H9 (cell line): ENCODE results near the gene PRG2. TPM values are rescaled to one million over a fixed set of nuclear protein-coding genes. Genes with fewer than 3 reads are reported as not detected.

Source experiments
- DNase-seq: peaks from one replicate; pipeline ENCODE4 v3.0.0-alpha.2; 2017
- H2AFZ ChIP-seq: one replicate; pipeline ENCODE4 v1.6.1; 2013; ENCODE audit warnings: mild to moderate bottlenecking, low read length, control low read depth, moderate library complexity
- H2AK5ac ChIP-seq: 2 replicates; pipeline ENCODE4 v1.6.1; 2013; ENCODE audit warnings: low read length, control low read depth, mixed read lengths; ENCODE audit not compliant: insufficient read length
- H2BK120ac ChIP-seq: one replicate; pipeline ENCODE4 v1.6.1; 2013; ENCODE audit warnings: low read depth, mild to moderate bottlenecking, low read length, control low read depth, inconsistent platforms; ENCODE audit not compliant: poor library complexity, severe bottlenecking
- H2BK12ac ChIP-seq: 2 replicates; pipeline ENCODE4 v1.6.1; 2013; ENCODE audit warnings: low read length, control low read depth, mixed read lengths, low read depth; ENCODE audit not compliant: insufficient read length
- H2BK15ac ChIP-seq: 2 replicates; pipeline ENCODE4 v1.6.1; 2013; ENCODE audit warnings: low read depth, low read length, control low read depth
- H2BK20ac ChIP-seq: one replicate; pipeline ENCODE4 v1.6.1; 2013; ENCODE audit warnings: low read depth, mild to moderate bottlenecking, low read length, control low read depth, inconsistent platforms; ENCODE audit not compliant: poor library complexity, severe bottlenecking
- H2BK5ac ChIP-seq: 2 replicates; pipeline ENCODE4 v1.6.1; 2013; ENCODE audit warnings: low read length, control low read depth, mixed read lengths; ENCODE audit not compliant: insufficient read length
- H3K14ac ChIP-seq: 2 replicates; pipeline ENCODE4 v1.6.1; 2013; ENCODE audit warnings: low read length, control low read depth; ENCODE audit not compliant: insufficient read depth
- H3K18ac ChIP-seq: 2 replicates; pipeline ENCODE4 v1.6.1; 2013; ENCODE audit warnings: low read depth, mild to moderate bottlenecking, mixed read lengths, low read length, control low read depth; ENCODE audit not compliant: insufficient read length
- H3K23ac ChIP-seq: 2 replicates; pipeline ENCODE4 v1.6.1; 2013; ENCODE audit warnings: low read length, control low read depth, mixed read lengths, low read depth; ENCODE audit not compliant: insufficient read length
- H3K23me2 ChIP-seq: 2 replicates; pipeline ENCODE4 v1.6.1; 2013; ENCODE audit warnings: low read depth, mild to moderate bottlenecking, mixed read lengths, low read length, control low read depth; ENCODE audit not compliant: insufficient read length, poor library complexity, severe bottlenecking
- H3K27ac ChIP-seq: 2 replicates; pipeline ENCODE4 v1.5.1; 2013; ENCODE audit warnings: low read length, control low read depth, mixed read lengths, low read depth; ENCODE audit not compliant: insufficient read length
- H3K27me3 ChIP-seq: 2 replicates; pipeline ENCODE4 v1.6.1; 2013; ENCODE audit warnings: low read length, control low read depth, inconsistent platforms; ENCODE audit not compliant: insufficient read depth
- H3K4ac ChIP-seq: 2 replicates; pipeline ENCODE4 v1.6.1; 2013; ENCODE audit warnings: low read depth, mild to moderate bottlenecking, control low read depth, inconsistent platforms, low read length, moderate library complexity
- H3K4me1 ChIP-seq: 2 replicates; pipeline ENCODE4 v1.6.1; 2013; ENCODE audit warnings: low read length, control low read depth, inconsistent platforms; ENCODE audit not compliant: insufficient read depth
- H3K4me2 ChIP-seq: 2 replicates; pipeline ENCODE4 v1.6.1; 2013; ENCODE audit warnings: low read length, control low read depth, mixed read lengths; ENCODE audit not compliant: insufficient read length, insufficient read depth
- H3K56ac ChIP-seq: 2 replicates; pipeline ENCODE4 v1.6.1; 2013; ENCODE audit warnings: low read depth, mild to moderate bottlenecking, mixed read lengths, low read length, control low read depth; ENCODE audit not compliant: insufficient read length
- H3K79me1 ChIP-seq: 2 replicates; pipeline ENCODE4 v1.6.1; 2013; ENCODE audit warnings: low read depth, mild to moderate bottlenecking, moderate library complexity, low read length, control low read depth, inconsistent platforms; ENCODE audit not compliant: insufficient read depth, poor library complexity, severe bottlenecking
- H3K79me2 ChIP-seq: 2 replicates; pipeline ENCODE4 v1.6.1; 2013; ENCODE audit warnings: low read length, control low read depth, inconsistent platforms; ENCODE audit not compliant: insufficient read depth
- H3K9ac ChIP-seq: 2 replicates; pipeline ENCODE4 v1.6.1; 2013; ENCODE audit warnings: low read length, control low read depth, mixed read lengths; ENCODE audit not compliant: insufficient read length; ENCODE audit errors: extremely low read depth
- H3K9me3 ChIP-seq: one replicate; pipeline ENCODE4 v1.6.1; 2013; ENCODE audit warnings: low read depth, low read length, inconsistent platforms; ENCODE audit not compliant: control insufficient read depth
- H3T11ph ChIP-seq: one replicate; pipeline ENCODE4 v1.6.1; 2013; ENCODE audit warnings: mild to moderate bottlenecking, low read length, control low read depth, inconsistent platforms
- H4K20me1 ChIP-seq: one replicate; pipeline ENCODE4 v1.6.1; 2013; ENCODE audit not compliant: control insufficient read depth, insufficient read length, insufficient read depth
- H4K5ac ChIP-seq: 2 replicates; pipeline ENCODE4 v1.6.1; 2013; ENCODE audit warnings: low read depth, mild to moderate bottlenecking, mixed read lengths, low read length, control low read depth; ENCODE audit not compliant: insufficient read length
- H4K8ac ChIP-seq: replicated peaks from 2 replicates; pipeline ENCODE4 v1.6.1; 2013; ENCODE audit warnings: low read length, control low read depth, mixed read lengths, low read depth; ENCODE audit not compliant: insufficient read length
- H4K91ac ChIP-seq: 2 replicates; pipeline ENCODE4 v1.6.1; 2013; ENCODE audit warnings: low read depth, mild to moderate bottlenecking, moderate library complexity, mixed read lengths, low read length, control low read depth; ENCODE audit not compliant: insufficient read length
- H3K27ac Mint-ChIP-seq, 3 experiments: 2 replicates in 2 of 3; 3 replicates in 1 of 3; pipeline ENCODE4 v1.8.0; 2020 to 2021; ENCODE audit warnings: mixed read lengths in 3 of 3, mild to moderate bottlenecking in 1 of 3, moderate library complexity in 1 of 3
- H3K27me3 Mint-ChIP-seq: 2 replicates; pipeline ENCODE4 v1.8.0; 2021; ENCODE audit warnings: low read depth, mild to moderate bottlenecking, moderate library complexity, mixed read lengths
- H3K36me3 Mint-ChIP-seq, 3 experiments: 2 replicates in 2 of 3; 3 replicates in 1 of 3; pipeline ENCODE4 v1.8.0; 2020 to 2021; ENCODE audit warnings: low read depth in 3 of 3, mixed read lengths in 3 of 3; ENCODE audit not compliant: insufficient read depth in 1 of 3
- H3K4me1 Mint-ChIP-seq, 2 experiments: 2 replicates each; pipeline ENCODE4 v1.8.0; 2020; ENCODE audit warnings: mixed read lengths in 2 of 2
- H3K4me3 Mint-ChIP-seq, 2 experiments: 2 replicates in 1 of 2; 3 replicates in 1 of 2; pipeline ENCODE4 v1.8.0; 2020 to 2021; ENCODE audit warnings: mild to moderate bottlenecking in 2 of 2, mixed read lengths in 2 of 2, moderate library complexity in 1 of 2
- H3K9me3 Mint-ChIP-seq, 2 experiments: 2 replicates in 1 of 2; 3 replicates in 1 of 2; pipeline ENCODE4 v1.8.0; 2020; ENCODE audit warnings: mild to moderate bottlenecking in 2 of 2, mixed read lengths in 2 of 2, moderate library complexity in 1 of 2
- CTCF ChIP-seq: fragments of 200-600 bp; sonication (generic); conservative IDR thresholded peaks from 3 replicates; pipeline ENCODE4 v1.8.0; 2021; ENCODE audit warnings: antibody characterized with exemption, mild to moderate bottlenecking
- WGBS: extraction: QIAGEN DNeasy Blood & Tissue Kit; methylation state at CpG from one replicate; pipeline ENCODE4 v1.1.7; 2013; ENCODE audit warnings: missing lambda C conversion rate, low lambda C conversion rate, mixed read lengths; ENCODE audit not compliant: insufficient read length; ENCODE audit errors: extremely low coverage; 5-methylcytosine and 5-hydroxymethylcytosine counted together
- total RNA-seq: library from RNA; stranded (reverse); gene quantifications from 2 replicates; pipeline ENCODE4 v1.2.1, GENCODE V29; 2021

PRG2 gene
- total RNA-seq, 1 experiment from 2014 or later = not detected

GRCh38 chr11:57359896-57360690 is 30.4 kb downstream of the PRG2 start:
- H3K36me3 Mint-ChIP-seq = no peaks in the 10 kb centered on the region
- no peak overlapping the region for H4K8ac ChIP-seq
- H3K4ac ChIP-seq = no peak overlapping the region
- H3K79me2 ChIP-seq = no peaks in the 10 kb centered on the region
- no peak overlapping the region for H3K27ac Mint-ChIP-seq
- H3K4me3 Mint-ChIP-seq = no peak overlapping the region
- 0 out of 5 replicates have a peak, but pooled peaks cover 0 to 2% of the 10 kb centered on the region in 2 experiments for H3K9me3 Mint-ChIP-seq
- TF ChIP-seq CTCF = no peak
- H3K79me1 ChIP-seq = no peaks in the 10 kb centered on the region
- H2BK20ac ChIP-seq = no peak overlapping the region
- H2AFZ ChIP-seq = no peak overlapping the region
- peaks cover 22 to 24% of the 10 kb centered on the region in 2 experiments for H3K4me1 Mint-ChIP-seq
- no peaks in the 10 kb centered on the region for H3K23me2 ChIP-seq
- no peak overlapping the region for H2BK12ac ChIP-seq
- H3T11ph ChIP-seq = no peak overlapping the region
- H3K23ac ChIP-seq = no peak overlapping the region
- H2AK5ac ChIP-seq = no peak overlapping the region
- no CpG with 5 or more reads among the region's 9 CpGs for WGBS
- no peak overlapping the region for H4K5ac ChIP-seq
- no peak overlapping the region for H3K4me2 ChIP-seq
- H3K56ac ChIP-seq = no peak overlapping the region
- no peaks in the 10 kb centered on the region for H3K9me3 ChIP-seq
- no peak for DNase-seq
- no peaks in the 10 kb centered on the region; the same call in 1 of the 2 replicates for H3K4me1 ChIP-seq
- H3K27me3 ChIP-seq = no peaks in the 10 kb centered on the region
- no peak overlapping the region for H3K18ac ChIP-seq
- no peaks in the 10 kb centered on the region for H4K20me1 ChIP-seq
- H3K14ac ChIP-seq = no peak overlapping the region
- no peak overlapping the region for H3K9ac ChIP-seq
- no peak overlapping the region for H2BK5ac ChIP-seq
- no peak overlapping the region for H3K27ac ChIP-seq
- H4K91ac ChIP-seq = no peak overlapping the region
- H2BK15ac ChIP-seq = no peak overlapping the region
- peaks cover 34% of the 10 kb centered on the region for H3K27me3 Mint-ChIP-seq
- H2BK120ac ChIP-seq = no peak overlapping the region
